GM12801 (cell line): ENCODE data around the gene TM9SF4.

Source experiments
- CTCF ChIP-seq: IDR thresholded peaks from one replicate; pipeline ENCODE4 v1.5.1; 2011; ENCODE audit warnings: control low read depth; ENCODE audit not compliant: insufficient read length; ENCODE audit errors: extremely low read depth

Gene TM9SF4

GRCh38 chr20:32113591-32114260 lies 4.2 kb downstream of the TM9SF4 start:
- TF ChIP-seq CTCF: no peak

DNA sequence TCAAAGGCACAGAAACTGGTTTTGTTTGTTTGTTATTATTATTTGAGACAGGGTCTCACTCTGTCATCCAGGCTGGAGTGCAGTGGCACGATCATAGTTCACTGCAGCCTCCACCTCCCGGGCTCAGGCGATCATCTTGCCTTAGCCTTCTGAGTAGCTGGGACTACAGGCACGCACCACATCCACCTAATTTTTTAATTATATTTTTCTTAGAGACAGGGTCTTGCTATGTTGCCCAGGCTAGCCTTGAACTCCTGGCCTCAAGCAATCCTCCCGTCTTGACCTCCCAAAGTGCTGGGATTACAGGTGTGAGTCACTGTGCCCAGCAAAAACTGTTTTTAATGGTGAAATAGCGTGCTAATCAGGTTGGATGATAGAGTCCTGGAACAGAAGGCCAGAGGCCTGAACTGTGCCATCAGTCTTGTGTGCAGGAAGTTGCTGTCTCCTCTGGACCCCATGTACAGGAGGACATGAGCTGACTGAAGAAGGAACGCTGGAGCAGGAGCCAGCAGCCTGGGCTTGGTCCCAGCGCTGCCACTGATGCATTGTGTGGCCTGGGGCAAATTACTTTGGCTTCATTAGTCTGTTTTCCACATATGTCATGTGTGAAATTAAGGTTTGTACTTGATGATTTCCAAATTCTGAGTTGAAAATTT lies 4.9 kb downstream of the TM9SF4 start:
- TF ChIP-seq CTCF: no peak

DNA sequence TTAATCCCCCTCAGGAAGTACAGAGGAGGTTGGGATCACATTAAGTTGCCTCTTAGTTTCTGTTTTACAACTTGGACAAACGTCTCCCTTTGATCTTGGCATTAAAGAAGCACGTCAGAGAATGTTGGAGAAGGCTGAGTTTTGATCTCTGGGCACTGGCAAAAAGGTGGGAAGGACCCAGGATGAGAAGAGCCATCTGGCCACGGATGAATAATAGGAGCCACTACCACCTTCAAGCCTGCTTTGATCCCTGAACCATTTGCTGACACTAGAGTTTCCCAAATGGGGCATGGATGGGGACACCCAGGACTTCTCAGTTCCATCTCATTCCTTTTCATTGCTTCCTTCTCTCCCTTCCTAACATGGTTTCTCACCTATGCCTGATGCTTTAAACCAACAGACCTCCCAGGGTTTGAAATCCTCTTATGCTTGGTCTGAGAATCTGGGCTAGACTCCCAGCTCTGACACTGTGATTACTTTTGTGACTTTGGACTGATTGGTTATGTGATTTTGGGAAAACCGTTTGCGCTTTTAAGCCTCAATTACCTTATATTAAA lies 5.8 kb downstream of the TM9SF4 start:
- TF ChIP-seq CTCF: no peak

- no peak for TF ChIP-seq CTCF
Measured at GRCh38 chr20:32116079-32116521, 6.6 kb downstream of the TM9SF4 start.

- TF ChIP-seq CTCF: no peak
Measured at GRCh38 chr20:32119734-32120133, 10.2 kb downstream of the TM9SF4 start.

GRCh38 chr20:32123088-32123487 lies 13.6 kb downstream of the TM9SF4 start:
- no peak for TF ChIP-seq CTCF

GRCh38 chr20:32124916-32125454 lies 15.5 kb downstream of the TM9SF4 start:
- TF ChIP-seq CTCF: no peak
